Mucosa of descending colon (tissue), 3 donors: ENCODE results near the gene BAIAP2. TPM values are rescaled to one million over a fixed set of nuclear protein-coding genes. Genes with fewer than 3 reads are reported as not detected.

Experiments used
- ATAC-seq: fragments of 200-7000 bp; cut with Tn5 transposase; one replicate; pipeline ENCODE4 v1.9.1; 2020; ENCODE audit warnings: mild to moderate bottlenecking, moderate library complexity
- DNase-seq, 3 donors: peaks; one replicate each; pipeline ENCODE4 v3.0.0-alpha.2; 2020
- H3K36me3 ChIP-seq: fragments of 200-600 bp; one replicate; pipeline ENCODE4 v1.8.0; 2021; ENCODE audit warnings: low read depth, mild to moderate bottlenecking
- H3K4me1 ChIP-seq: fragments of 200-600 bp; one replicate; pipeline ENCODE4 v1.8.0; 2021; ENCODE audit warnings: low read depth, mild to moderate bottlenecking
- H3K4me3 ChIP-seq: fragments of 200-600 bp; one replicate; pipeline ENCODE4 v1.8.0; 2021; ENCODE audit warnings: mild to moderate bottlenecking
- H3K9me3 ChIP-seq: fragments of 200-600 bp; one replicate; pipeline ENCODE4 v1.8.0; 2021; ENCODE audit warnings: mild to moderate bottlenecking
- intact Hi-C, 2 donors: fragments of 100-400 bp; cut with DNase I in 1 of 2; cut with micrococcal nuclease in 1 of 2; formaldehyde crosslinking; loops; one replicate each; pipeline versions ENCODE4 v1.11.0 to v1.11.1; 2022; cut with DNase I, micrococcal nuclease
- total RNA-seq, 3 donors: library from RNA; stranded (reverse); fragmentation: NEBNext Ultra II Directional in 2 of 3; extraction: Animal tissue kit (Norgen Biotek cat#: 25700) in 2 of 3; gene quantifications; one replicate each; pipeline versions ENCODE4 v1.2.1 to v1.2.4, GENCODE V29; 2021 to 2023
- TF ChIP-seq, protein P1 (sequence below): fragments of 200-600 bp; IDR thresholded peaks from one replicate; pipeline ENCODE4 v1.8.0; 2022; ENCODE audit warnings: antibody characterized with exemption, mild to moderate bottlenecking
- donor health status: DM: no; HTN: no; CAD: no; lungs with moderate emphysema.
- donor health status: DM: no; HTN: no; CAD: no.
- donor health status: DM: no; HTN: yes; CAD: no.

The BAIAP2 gene
- total RNA-seq, 3 donors from 2014 or later: 11.6 to 76.7 (median 19.4) TPM

DNA sequence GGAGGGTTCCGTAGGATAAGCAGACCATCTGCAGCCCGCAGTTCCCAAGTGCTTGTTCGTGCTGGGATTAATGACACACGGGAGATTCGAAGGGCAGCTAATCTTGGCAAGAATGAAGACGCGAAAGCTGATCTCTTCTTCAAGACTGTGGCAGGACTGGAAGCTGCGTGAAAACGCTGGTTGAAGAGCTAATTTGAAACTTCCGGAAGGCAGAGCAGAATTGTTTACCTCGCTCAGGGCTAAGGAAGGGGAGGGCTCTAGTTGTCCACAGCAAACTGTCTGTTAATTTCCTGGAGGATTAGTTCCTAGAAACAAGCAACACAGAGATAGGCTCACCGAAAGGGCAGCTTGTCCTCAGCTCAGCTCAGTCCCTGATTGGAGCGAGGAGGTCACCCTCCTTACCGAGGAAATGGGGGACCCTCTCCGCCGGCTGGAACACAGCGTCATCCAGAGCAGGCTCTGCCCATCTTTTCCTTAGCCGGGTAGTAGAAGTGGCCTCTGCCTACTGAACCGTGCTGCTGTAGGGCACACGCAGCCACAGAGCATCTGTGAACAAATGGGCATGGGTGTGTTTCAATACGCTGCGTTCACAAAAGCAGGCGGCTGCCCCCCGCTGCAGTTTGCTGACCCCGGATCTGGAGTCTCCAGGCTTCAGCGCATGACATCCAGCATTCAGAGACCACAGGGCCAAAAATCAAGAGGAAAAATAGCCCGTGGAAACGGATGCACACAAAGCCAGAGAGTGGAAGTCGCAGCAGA is 16.7 kb upstream of the BAIAP2 start:
- H3K4me1 ChIP-seq: peaks cover 19% of the 10 kb centered on the region
- TF ChIP-seq, protein P1, sequence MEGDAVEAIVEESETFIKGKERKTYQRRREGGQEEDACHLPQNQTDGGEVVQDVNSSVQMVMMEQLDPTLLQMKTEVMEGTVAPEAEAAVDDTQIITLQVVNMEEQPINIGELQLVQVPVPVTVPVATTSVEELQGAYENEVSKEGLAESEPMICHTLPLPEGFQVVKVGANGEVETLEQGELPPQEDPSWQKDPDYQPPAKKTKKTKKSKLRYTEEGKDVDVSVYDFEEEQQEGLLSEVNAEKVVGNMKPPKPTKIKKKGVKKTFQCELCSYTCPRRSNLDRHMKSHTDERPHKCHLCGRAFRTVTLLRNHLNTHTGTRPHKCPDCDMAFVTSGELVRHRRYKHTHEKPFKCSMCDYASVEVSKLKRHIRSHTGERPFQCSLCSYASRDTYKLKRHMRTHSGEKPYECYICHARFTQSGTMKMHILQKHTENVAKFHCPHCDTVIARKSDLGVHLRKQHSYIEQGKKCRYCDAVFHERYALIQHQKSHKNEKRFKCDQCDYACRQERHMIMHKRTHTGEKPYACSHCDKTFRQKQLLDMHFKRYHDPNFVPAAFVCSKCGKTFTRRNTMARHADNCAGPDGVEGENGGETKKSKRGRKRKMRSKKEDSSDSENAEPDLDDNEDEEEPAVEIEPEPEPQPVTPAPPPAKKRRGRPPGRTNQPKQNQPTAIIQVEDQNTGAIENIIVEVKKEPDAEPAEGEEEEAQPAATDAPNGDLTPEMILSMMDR: no peak

DNA sequence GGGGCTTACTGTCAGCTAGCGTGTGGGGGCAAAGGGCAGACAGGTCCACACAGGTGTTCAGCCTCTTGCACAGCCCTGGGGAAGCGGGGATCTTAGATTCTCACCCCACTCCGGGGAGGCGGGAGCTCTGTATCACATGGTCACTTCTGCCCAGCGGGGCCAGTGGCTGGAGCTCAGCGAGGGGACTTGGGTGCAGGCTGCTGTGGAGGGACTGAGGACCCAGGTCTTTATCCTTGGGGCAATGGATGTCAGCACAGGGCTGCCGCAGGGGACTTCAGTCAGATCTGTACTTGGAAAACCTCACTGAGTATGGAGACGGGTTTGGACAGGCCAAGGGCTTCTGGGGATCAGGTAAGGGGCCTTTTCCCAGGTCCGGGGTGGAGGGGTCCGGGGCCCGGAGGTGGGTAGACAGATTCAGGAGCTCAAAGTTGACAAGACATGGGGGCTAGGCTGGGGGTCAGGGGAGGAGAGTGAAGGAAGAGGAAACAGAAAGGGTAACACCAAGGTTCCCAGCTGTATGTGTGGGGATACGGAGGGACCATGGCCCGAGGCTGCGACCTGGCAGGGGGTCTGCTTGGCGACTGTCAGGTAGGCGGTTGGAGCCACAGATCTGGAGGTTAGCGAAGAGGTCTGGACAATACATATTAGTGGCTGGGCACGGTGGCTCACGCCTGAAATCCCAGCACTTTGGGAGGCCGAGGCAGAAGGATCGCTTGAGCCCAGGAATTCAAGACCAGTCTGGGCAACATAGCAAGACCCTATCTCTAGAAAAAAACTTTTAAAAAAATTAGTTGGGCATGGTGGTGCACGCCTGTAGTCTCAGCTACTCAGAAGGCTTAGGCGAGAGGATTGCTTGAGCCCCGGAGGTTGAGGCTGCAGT is 15.1 kb upstream of the BAIAP2 start:
- Histone ChIP-seq H3K4me3 (no peak overlapping the region), H3K36me3 (no peaks in the 10 kb centered on the region), H3K4me1 (peaks cover 19% of the 10 kb centered on the region), H3K9me3 (no peaks in the 10 kb centered on the region)
- ATAC-seq (no peak), DNase-seq (peak in 2 of 3 donors; percentile 32 to 44)
- intact Hi-C loops: no loop called here
- TF ChIP-seq, protein P1: no peak

More for the DNA sequence above, 16.7 kb upstream of the BAIAP2 start:
- no peak overlapping the region for H3K4me3 ChIP-seq
- DNase-seq: peak; percentile 57 to 71 (median 63)
- no peaks in the 10 kb centered on the region for H3K9me3 ChIP-seq
- intact Hi-C loops: no loop called here
- H3K36me3 ChIP-seq: no peaks in the 10 kb centered on the region
- ATAC-seq: peak; percentile 78

DNA sequence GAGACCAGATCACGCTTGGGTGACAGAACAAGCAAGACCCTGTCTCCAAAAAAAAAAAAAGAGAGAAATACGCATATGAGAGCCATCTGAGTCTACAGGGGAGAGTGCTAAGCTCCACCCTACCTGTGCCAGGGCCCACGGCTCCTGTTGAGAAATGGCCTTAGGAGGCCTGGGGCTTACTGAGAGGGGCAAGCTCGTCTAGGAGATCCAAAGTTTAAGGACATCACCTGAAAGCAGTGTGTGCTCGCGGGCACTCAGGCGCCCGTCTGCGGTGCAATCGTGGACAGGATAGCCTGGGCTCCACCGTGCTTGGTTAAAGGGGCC is 14.5 kb upstream of the BAIAP2 start:
- H3K4me3 ChIP-seq: no peak overlapping the region
- ATAC-seq: no peak
- H3K4me1 ChIP-seq: peaks cover 19% of the 10 kb centered on the region
- intact Hi-C loops: no loop called here
- H3K36me3 ChIP-seq: no peaks in the 10 kb centered on the region
- no peak for DNase-seq
- TF ChIP-seq, protein P1: no peak
- H3K9me3 ChIP-seq: no peaks in the 10 kb centered on the region

DNA sequence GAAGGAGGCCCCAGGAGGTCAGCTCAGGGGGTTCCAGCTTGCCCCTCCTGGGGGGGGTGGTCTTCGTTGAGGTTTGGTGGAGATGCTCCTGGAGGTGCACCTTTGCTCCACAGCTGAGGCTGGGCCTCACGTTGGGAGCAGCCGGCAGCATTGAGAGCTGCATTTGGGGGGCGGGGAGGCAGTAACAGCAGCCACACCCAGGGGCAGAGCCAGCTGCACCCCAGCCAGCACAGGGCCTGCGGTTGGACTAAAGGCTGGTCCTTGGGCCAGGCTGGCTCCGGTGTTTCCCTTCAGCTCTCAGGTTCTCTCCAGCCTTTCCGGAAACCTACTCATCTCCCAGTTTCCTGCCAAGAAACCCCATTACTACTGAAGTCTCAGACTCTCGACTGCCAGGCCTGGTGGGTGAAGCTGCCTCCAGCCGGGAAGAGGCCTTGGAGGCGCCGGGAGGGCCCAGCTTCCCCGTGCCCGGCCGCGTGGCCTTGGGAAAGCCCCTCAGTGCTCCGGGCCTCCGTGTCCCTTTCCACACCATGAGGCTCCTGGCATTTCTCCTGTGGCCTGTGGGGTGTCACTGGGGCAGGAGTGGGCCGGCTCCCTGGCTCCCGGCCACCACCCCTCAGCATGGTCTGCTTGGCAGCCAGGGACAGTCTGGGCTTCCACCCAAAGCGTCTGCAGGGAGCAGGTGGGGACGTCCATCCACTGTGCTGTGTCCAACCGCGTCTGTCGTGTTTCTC is 14.0 kb upstream of the BAIAP2 start:
- H3K9me3 ChIP-seq: no peaks in the 10 kb centered on the region
- TF ChIP-seq, protein P1: no peak
- H3K4me1 ChIP-seq: peaks cover 19% of the 10 kb centered on the region
- H3K36me3 ChIP-seq: no peaks in the 10 kb centered on the region
- intact Hi-C loops: no loop called here
- DNase-seq (peak; percentile 83 to 88 (median 84)), ATAC-seq (peak; percentile 83)
- H3K4me3 ChIP-seq: no peak overlapping the region

DNA sequence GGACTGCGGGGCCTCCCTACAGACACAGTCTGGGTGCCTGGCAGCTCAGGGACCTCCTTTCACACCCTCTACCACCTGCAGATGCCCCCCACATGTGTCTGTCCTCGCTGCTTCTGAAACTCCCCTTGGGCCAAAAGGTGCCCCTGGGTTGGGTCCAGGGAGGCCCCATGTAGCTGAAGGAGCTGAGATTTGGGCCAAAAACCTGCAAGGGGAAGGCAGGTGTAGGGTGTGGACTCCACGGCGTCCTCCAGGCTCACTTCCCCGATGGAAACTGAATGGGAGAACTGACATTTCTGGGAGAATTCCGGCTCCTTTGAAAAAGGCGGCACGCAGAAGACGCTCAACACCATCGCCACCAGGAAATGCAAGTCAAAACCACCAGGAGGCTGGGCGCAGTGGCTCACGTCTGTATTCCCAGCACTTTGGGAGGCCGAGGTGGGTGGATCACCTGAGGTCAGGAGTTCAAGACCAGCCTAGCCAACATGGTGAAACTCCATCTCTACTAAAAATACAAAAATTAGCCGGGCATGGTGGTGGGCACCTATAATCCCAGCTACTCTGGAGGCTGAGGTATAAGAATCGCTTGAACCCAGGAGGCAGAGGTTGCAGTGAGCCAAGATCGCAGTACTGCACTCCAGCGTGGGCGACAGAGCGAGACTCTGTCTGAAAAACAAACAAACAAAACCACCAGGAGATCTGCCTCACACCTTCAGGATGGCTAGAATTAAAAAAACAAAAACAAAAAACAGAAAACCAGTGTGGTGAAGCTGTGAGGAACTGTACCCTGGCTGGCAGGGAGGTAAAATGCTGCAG is 13.2 kb upstream of the BAIAP2 start:
- Histone ChIP-seq H3K4me1 (peaks cover 19% of the 10 kb centered on the region), H3K4me3 (no peak overlapping the region), H3K9me3 (no peaks in the 10 kb centered on the region), H3K36me3 (no peaks in the 10 kb centered on the region)
- TF ChIP-seq, protein P1: no peak
- peak in 1 of 3 donors; percentile 33 for DNase-seq
- intact Hi-C loops: no loop called here
- no peak for ATAC-seq
